ENCODE data around the gene PHF2. TPM values are rescaled to one million over a fixed set of nuclear protein-coding genes. Genes with fewer than 3 reads are reported as not detected.
A peak's percentile ranks its signal among the peaks of the same experiment; 100 is the strongest.
"Not testable (repeated sequence)": the region's sequence is repeated elsewhere in the genome, so short reads cannot be mapped to it uniquely, and the experiment has no call there.

Gene PHF2
- total RNA-seq, 1 donor from 2014 or later = 7.3 TPM

GRCh38 chr9:93662952-93663572, 86.7 kb downstream of the PHF2 start:
- ATAC-seq = no peak
- DNase-seq (ENCODE audit: low spot score) = peak; percentile 15

DNA sequence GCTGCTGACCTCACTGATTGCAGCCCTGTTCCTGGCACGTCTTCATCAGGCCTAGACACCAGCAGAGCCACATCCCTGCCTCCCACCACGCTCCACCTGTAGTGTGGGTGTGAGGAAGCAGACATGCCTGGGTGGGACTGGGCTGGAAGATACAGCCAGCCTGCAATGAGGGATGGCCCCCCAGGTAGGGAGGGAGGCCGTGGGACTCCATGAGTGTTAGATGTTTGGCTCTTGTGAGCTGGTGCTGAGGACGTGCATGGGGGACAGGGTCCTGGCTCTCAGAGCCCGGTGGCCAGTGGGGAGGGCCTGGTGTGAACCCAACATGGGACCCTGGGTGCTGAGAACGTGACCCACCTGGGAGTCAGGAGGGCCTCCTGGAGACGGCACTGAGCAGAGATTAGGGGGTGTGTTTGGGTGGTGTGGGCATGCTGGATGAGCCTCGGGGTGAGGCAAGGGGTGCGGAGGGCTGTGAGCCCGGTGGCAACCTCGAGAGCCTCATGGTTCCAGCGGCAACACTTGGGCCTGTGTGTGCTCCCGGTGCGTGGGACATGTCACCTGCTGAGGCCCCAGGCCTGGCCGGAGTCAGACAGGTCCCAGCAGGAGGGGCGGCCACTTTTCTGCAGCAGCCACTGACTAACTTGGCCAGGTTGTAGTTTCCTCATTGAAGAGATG, 87.6 kb downstream of the PHF2 start:
- ATAC-seq (no peak), DNase-seq (ENCODE audit: low spot score) (peak; percentile 37)

- ATAC-seq (no peak), DNase-seq (ENCODE audit: low spot score) (no peak)
Measured at GRCh38 chr9:93664549-93665120, 88.3 kb downstream of the PHF2 start.

- ATAC-seq (no peak), DNase-seq (ENCODE audit: low spot score) (no peak)
Measured at GRCh38 chr9:93665128-93665636, 88.8 kb downstream of the PHF2 start.

DNA sequence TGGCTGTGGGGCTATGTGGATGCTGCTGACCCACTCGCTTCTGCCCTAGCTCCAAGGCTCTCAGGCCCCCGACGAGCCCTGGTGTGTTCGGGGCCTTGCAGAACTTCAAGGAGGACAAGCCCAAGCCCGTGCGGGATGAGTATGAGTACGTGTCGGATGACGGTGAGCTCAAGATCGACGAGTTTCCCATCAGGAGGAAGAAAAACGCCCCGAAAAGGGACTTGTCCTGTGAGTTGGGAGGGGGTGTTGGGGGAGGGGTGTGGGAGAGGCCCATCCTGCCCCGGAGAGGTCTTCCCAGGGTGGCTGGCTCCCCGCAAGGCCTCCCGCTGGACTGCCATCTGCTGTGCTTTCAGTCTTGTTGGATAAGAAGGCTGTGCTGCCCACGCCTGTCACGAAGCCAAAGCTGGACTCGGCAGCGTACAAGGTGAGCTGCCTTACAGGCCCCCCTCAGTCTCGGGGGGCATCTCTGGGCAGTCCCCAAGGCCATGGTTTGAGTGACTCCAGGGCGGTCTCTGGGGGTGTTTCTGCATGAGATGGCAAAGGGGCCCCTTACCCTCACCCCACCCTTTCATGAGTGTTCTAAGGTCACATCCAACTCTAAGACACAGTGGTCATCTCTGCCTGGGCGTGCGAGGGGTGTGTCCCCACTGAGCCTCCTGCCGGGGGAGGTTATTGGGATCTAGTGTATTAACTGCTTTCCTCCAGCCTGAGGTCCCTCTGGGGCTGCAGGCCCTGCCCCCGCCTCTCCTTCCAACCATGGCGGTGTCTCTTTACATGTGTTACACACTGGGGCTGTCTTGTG, 89.5 kb downstream of the PHF2 start:
- peak; percentile 40 for DNase-seq (ENCODE audit: low spot score)
- no peak for ATAC-seq

DNA sequence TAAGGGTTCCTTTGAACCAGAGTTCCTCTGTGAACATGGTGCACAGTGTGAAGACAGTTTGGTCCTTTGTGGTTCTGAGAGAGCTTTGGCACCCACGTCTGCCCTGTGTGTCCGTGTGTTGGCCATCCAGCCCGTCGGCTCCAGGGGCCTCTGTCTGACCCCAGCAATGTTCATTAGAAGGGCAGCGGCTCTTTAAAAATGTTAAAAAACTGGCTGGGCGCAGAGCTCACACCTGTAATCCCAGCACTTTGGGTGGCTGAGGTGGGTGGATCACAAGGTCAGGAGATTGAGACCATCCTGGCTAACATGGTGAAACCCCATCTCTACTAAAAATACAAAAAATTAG, 90.0 kb downstream of the PHF2 start:
- not testable (repeated sequence) for DNase-seq (ENCODE audit: low spot score); ATAC-seq

DNA sequence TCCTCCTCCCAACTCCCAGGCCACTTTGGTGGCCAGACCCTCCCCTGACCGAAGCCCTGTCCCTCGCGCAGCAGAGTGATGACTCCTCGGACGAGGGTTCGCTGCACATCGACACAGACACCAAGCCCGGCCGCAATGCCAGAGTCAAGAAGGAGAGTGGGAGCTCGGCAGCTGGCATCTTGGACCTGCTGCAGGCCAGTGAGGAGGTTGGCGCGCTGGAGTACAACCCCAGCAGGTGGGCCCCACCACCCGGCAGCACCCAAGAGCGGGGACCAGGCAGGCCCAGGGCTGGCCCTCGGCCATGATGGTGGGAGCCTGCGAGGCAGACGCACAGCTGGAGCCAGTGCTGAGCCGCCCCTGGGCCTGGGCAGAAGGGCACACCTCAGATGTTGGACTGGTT, 90.6 kb downstream of the PHF2 start:
- peak; percentile 40 for DNase-seq (ENCODE audit: low spot score)
- ATAC-seq = no peak

DNA sequence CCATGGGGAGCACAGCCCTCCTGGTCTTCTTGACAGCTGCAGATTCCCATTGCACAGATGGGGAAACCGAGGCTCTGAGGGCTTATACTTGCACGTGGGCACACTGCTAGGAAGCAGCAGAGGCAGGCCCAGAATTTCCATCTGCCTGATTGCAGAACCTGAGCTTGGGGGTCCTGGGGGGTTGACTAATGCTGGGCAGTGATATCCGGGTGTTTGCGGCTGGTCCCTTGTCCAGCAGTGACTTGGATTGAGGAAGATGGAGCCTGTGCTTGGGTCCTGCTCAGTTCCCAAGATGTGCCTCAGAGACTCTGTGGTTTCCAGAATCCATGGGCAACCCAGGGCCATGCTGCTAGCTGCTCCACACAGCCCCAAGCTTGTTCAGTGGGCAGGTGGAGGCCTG, 91.2 kb downstream of the PHF2 start:
- ATAC-seq (no peak), DNase-seq (ENCODE audit: low spot score) (peak; percentile 23)

DNA sequence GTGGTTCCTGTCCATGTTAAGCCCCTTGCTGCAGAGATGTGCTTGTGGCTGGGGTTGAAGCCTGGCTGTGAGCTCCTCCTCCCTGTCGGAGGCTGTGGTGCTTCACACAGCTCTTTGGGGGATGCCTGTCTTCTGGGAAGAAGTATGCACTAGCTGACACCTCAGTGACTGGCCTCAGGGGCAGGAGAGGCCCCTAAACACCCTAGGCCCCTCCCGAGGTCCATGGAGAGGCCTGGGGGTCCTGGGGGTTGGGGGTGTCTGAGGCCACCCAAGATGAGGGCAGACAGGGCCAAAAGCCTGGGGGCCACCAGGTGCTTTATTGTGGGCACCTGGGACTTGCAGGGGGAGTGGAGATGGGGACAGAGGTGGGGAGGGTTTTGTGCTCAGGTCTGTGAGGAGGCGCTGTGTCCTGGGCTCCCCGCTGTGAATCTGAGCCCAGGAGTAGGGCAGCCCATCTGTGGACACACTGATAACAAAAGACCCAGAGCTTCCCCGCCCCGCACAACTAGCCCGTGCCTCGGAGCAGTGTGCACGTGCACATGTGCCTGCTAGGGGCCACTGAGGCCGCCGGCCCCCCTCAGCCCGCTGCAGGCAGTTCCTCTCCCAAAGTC, 92.0 kb downstream of the PHF2 start:
- ATAC-seq (no peak), DNase-seq (ENCODE audit: low spot score) (peak; percentile 39)

- ATAC-seq (no peak), DNase-seq (ENCODE audit: low spot score) (peak; percentile 33)
Measured at GRCh38 chr9:93669116-93669957, 93.0 kb downstream of the PHF2 start.

DNA sequence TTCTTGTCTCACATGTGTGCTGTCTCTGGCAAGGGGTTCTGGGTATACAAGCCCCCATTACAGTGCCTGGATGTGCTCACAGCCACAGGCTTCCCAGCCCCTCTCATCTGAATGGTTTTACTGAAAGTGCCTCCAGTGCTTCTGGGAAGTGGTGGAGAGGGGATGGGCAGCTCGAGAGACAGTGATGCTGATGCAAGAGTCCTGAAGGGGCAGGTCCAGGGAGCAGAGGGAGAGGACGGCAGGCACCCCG, 93.5 kb downstream of the PHF2 start:
- DNase-seq (ENCODE audit: low spot score) = no peak
- ATAC-seq = no peak

- DNase-seq (ENCODE audit: low spot score) (peak; percentile 32), ATAC-seq (no peak)
Measured at GRCh38 chr9:93670208-93671019, 94.0 kb downstream of the PHF2 start.

DNA sequence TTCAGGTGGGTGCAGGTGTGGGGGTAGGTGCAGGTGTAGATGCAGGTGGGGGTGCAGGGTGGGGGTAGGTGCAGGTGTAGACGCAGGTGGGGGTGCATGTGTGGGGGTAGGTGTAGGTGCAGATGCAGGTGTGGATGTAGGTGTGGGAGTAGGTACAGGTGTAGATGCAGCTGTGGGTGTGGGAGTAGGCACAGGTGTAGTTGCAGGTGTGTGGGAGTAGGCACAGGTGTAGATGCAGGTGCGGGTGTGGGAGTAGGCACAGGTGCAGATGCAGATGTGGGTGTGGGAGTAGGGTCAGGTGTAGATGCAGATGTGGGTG, 94.6 kb downstream of the PHF2 start:
- no peak for DNase-seq (ENCODE audit: low spot score)
- no peak for ATAC-seq

- ATAC-seq; DNase-seq (ENCODE audit: low spot score): not testable (repeated sequence)
Measured at GRCh38 chr9:93672330-93673020, 96.1 kb downstream of the PHF2 start.

DNA sequence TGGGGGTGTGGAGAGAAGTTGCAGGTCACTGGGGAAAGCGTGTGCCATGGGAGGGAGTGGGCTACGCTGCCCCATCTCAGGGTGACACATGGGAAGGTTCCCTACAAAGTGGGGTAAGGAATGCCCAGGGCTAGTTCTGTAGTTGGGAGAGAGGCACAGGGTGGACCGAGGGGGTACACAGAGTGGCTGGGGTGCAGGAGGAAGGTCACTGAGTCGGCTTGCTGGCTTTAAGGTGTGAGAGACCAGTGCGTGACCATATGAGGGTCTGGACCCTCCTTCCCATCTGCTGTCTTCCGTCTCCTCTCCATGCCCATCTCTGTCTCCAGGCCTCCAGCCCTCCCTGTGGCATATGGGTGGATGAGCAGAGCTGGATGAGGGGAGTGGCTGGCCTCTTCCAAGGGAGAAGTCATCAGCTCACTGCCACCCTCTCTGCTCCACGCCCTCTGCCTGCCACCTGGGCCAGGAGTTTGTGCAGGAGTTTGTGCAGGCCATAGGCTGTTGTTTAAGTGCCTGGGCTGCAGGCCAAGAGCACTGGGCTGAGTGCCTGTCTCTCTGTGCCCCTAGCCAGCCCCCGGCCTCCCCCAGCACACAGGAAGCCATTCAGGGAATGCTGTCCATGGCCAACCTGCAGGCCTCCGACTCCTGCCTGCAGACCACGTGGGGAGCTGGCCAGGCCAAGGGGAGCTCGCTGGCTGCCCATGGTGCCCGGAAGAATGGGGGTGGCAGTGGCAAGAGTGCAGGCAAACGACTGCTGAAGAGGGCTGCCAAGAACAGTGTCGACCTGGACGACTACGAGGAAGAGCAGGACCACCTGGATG, 96.8 kb downstream of the PHF2 start:
- peak; percentile 35 for DNase-seq (ENCODE audit: low spot score)
- ATAC-seq = no peak

GRCh38 chr9:93673839-93674334, 97.5 kb downstream of the PHF2 start:
- DNase-seq (ENCODE audit: low spot score) = peak; percentile 37
- ATAC-seq = no peak

DNA sequence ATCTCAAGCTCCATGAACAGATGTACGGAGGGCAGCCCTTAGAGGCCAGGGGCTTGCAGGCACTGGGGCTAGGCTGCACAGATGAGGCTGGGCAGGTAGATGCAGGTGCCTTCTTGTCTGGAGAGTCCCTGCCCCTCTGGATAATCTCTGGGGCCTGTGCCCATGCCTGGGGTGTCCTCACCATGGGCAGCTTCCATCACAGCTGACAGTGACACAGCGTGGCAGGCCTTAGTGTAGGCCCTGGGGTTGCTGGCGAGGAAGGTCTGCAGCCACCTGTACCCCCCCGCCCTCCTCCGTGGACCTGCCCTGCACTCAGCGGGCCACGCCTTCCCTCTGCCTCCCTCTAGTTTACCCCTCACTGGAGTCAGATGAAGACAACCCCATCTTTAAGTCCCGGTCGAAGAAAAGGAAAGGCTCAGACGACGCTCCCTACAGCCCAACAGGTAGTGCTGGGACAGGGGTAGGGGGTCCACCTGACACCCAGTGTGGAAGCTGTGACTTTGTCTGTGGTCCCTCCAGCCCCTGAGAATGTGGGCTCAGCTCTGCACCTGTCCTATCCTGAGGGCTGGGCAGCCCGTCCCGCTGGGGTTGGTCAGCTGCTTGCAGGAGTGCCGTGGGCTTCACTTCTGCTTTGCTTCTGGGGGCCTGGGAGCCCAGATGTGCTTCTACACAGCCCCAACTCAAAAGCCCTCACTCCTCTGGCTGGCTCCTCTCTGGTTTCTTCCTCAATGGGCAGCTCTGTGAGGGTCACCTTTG, 98.4 kb downstream of the PHF2 start:
- DNase-seq (ENCODE audit: low spot score) = no peak
- ATAC-seq = no peak
